Activated T-cell treated with anti-CD3 and anti-CD28 coated beads, Interleukin-2, amount 50 U/mL, for 48 hours (primary cell): ENCODE results near the gene DMRTC1B.
"Not testable (repeated sequence)": the region's sequence is repeated elsewhere in the genome, so short reads cannot be mapped to it uniquely, and the experiment has no call there.

Experiments used
- DNase-seq, 2 experiments: peaks; one replicate each; pipeline ENCODE4 v3.0.0-alpha.2; 2020

DMRTC1B gene

GRCh38 chrX:72776653-72777466 is at the start of gene DMRTC1B:
Gene DMRTC1B (plus strand): TSS chrX:72776890. CDS start chrX:72845136, 68,246 bp downstream.
- not testable (repeated sequence) for DNase-seq

- no peak for DNase-seq
These were observed 48.8 kb upstream of the DMRTC1B start for GRCh38 chrX:72727846-72728245.

GRCh38 chrX:72733636-72734035 is 43.1 kb upstream of the DMRTC1B start:
- not testable (repeated sequence) for DNase-seq

- DNase-seq: no peak
These were observed 41.1 kb upstream of the DMRTC1B start for GRCh38 chrX:72735561-72735960.

- DNase-seq: not testable (repeated sequence)
These were observed 31.1 kb upstream of the DMRTC1B start for GRCh38 chrX:72745546-72745945.

GRCh38 chrX:72748545-72748944 is 28.1 kb upstream of the DMRTC1B start:
- not testable (repeated sequence) for DNase-seq

- DNase-seq: not testable (repeated sequence)
These were observed 16.2 kb upstream of the DMRTC1B start for GRCh38 chrX:72760454-72760853.

- DNase-seq: not testable (repeated sequence)
These were observed 739 bp downstream of the DMRTC1B start for GRCh38 chrX:72777467-72777790.

- DNase-seq: not testable (repeated sequence)
These were observed 1.5 kb downstream of the DMRTC1B start for GRCh38 chrX:72778146-72778545.

GRCh38 chrX:72782560-72782959 is 5.9 kb downstream of the DMRTC1B start, which contains the start of gene FAM236B:
Gene FAM236B (minus strand): TSS chrX:72782660. CDS start chrX:72782560, 100 bp downstream.
- DNase-seq: not testable (repeated sequence)

- not testable (repeated sequence) for DNase-seq
These were observed 6.8 kb downstream of the DMRTC1B start for GRCh38 chrX:72783365-72783936.

GRCh38 chrX:72783964-72784363 is 7.3 kb downstream of the DMRTC1B start:
- DNase-seq: not testable (repeated sequence)

- not testable (repeated sequence) for DNase-seq
These were observed 11.5 kb downstream of the DMRTC1B start for GRCh38 chrX:72788142-72788541.

- DNase-seq: not testable (repeated sequence)
These were observed 13.7 kb downstream of the DMRTC1B start for GRCh38 chrX:72790390-72790789.

GRCh38 chrX:72808110-72808509 is 31.4 kb downstream of the DMRTC1B start, which contains the start of gene FAM236D:
Gene FAM236D (minus strand): TSS chrX:72808210. CDS start chrX:72808110, 100 bp downstream.
- not testable (repeated sequence) for DNase-seq

- DNase-seq: not testable (repeated sequence)
These were observed 54.0 kb downstream of the DMRTC1B start for GRCh38 chrX:72830701-72831100.

GRCh38 chrX:72837532-72837931 is 60.8 kb downstream of the DMRTC1B start:
- not testable (repeated sequence) for DNase-seq

GRCh38 chrX:72882898-72883297 is 106.2 kb downstream of the DMRTC1B start:
- DNase-seq: not testable (repeated sequence)

- DNase-seq: not testable (repeated sequence)
These were observed 113.0 kb downstream of the DMRTC1B start for GRCh38 chrX:72889740-72890139.
